PFSK-1 (cell line): ENCODE measurements around the gene EVC2.

ENCODE experiments used
- FOXP2 ChIP-seq: optimal IDR thresholded peaks from 2 replicates; pipeline ENCODE3; 2011; ENCODE audit warnings: borderline replicate concordance, control low read depth, inconsistent platforms; ENCODE audit not compliant: insufficient read depth; ENCODE audit errors: extremely low read length, extremely low read depth
- POLR2AphosphoS5 ChIP-seq: IDR thresholded peaks from 2 replicates; pipeline ENCODE4 v1.6.1; 2012; ENCODE audit warnings: low read depth, mild to moderate bottlenecking, control low read depth, low read length, moderate library complexity
- SIN3A ChIP-seq: IDR thresholded peaks from 2 replicates; pipeline ENCODE4 v1.6.1; 2012; ENCODE audit warnings: mild to moderate bottlenecking, low read length, moderate library complexity, borderline replicate concordance; ENCODE audit not compliant: insufficient read depth
- TAF1 ChIP-seq: IDR thresholded peaks from 2 replicates; pipeline ENCODE4 v1.6.1; 2012; ENCODE audit warnings: low read length, control low read depth, borderline replicate concordance; ENCODE audit not compliant: insufficient read depth
- TF ChIP-seq, protein P1 (sequence below), 2 experiments: IDR thresholded peaks; 2 replicates each; pipeline versions ENCODE4 v1.6.1 to v1.8.0; 2011 to 2012; ENCODE audit warnings: low read depth in 2 of 2, low read length in 2 of 2, control low read depth in 1 of 2, inconsistent platforms in 1 of 2, mild to moderate bottlenecking in 1 of 2, moderate library complexity in 1 of 2; ENCODE audit not compliant: insufficient read depth in 1 of 2

The EVC2 gene

GRCh38 chr4:5569451-5569850 is 138.9 kb downstream of the EVC2 start:
- TF ChIP-seq FOXP2, result no peak
- no peak for TF ChIP-seq TAF1
- TF ChIP-seq, protein P1, sequence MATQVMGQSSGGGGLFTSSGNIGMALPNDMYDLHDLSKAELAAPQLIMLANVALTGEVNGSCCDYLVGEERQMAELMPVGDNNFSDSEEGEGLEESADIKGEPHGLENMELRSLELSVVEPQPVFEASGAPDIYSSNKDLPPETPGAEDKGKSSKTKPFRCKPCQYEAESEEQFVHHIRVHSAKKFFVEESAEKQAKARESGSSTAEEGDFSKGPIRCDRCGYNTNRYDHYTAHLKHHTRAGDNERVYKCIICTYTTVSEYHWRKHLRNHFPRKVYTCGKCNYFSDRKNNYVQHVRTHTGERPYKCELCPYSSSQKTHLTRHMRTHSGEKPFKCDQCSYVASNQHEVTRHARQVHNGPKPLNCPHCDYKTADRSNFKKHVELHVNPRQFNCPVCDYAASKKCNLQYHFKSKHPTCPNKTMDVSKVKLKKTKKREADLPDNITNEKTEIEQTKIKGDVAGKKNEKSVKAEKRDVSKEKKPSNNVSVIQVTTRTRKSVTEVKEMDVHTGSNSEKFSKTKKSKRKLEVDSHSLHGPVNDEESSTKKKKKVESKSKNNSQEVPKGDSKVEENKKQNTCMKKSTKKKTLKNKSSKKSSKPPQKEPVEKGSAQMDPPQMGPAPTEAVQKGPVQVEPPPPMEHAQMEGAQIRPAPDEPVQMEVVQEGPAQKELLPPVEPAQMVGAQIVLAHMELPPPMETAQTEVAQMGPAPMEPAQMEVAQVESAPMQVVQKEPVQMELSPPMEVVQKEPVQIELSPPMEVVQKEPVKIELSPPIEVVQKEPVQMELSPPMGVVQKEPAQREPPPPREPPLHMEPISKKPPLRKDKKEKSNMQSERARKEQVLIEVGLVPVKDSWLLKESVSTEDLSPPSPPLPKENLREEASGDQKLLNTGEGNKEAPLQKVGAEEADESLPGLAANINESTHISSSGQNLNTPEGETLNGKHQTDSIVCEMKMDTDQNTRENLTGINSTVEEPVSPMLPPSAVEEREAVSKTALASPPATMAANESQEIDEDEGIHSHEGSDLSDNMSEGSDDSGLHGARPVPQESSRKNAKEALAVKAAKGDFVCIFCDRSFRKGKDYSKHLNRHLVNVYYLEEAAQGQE (IDR thresholded peaks at IDR 0.05; ENCODE audit: insufficient read depth in 1 of 2, low read depth in 2 of 2, low read length in 2 of 2), result no peak
- no peak for TF ChIP-seq SIN3A
- TF ChIP-seq POLR2AphosphoS5, result no peak

- no peak for TF ChIP-seq TAF1
- TF ChIP-seq FOXP2, result no peak
- TF ChIP-seq SIN3A, result no peak
Measured at GRCh38 chr4:5568931-5569330, 139.4 kb downstream of the EVC2 start.

DNA sequence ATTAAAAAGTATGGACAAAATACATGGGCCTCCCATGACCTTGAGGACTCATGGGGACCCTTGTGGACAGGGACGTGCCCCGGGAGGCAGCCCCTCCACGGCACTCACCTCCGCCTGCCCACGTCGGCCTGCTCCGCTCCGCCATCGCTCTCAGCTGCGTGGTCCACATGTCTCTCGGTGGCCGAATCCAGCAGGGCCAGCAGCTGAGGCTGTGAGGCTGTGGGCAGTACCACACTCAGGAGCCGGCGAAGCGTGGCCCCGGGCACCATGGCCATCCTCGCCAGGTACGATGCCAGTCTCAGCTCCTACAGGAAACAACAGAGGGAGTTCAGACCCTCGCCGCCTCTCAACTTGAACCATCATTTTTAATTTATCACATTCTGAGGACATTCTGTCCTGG is 140.0 kb downstream of the EVC2 start:
- no peak for TF ChIP-seq TAF1
- TF ChIP-seq SIN3A, result no peak
- TF ChIP-seq POLR2AphosphoS5, result no peak
- TF ChIP-seq FOXP2, result no peak

- TF ChIP-seq TAF1 (no peak), SIN3A (no peak), FOXP2 (no peak), POLR2AphosphoS5 (no peak)
- TF ChIP-seq, protein P1 (IDR thresholded peaks at IDR 0.05; ENCODE audit: insufficient read depth in 1 of 2, low read depth in 2 of 2, low read length in 2 of 2), result no peak
Measured at GRCh38 chr4:5566991-5567390, 141.4 kb downstream of the EVC2 start.

DNA sequence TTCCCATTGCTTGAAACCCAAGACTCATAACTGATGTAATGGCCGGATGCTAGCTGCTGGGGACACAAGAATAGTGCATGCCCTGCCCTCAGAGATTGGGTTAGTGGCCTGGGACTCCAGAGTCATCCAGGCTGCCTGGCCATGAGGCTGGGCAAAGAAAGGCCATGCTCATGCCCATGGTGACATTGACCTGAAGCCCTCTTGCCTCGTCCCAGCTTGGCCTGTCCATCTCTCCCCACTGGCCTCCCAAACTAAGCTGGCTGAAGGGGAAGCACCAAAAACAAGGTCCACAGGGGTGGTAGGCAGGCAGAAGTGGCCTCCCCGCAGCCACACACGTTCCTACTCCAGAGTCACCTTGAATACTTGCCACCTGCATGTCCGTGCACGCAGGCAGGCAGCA is 141.8 kb downstream of the EVC2 start:
- no peak for TF ChIP-seq TAF1
- no peak for TF ChIP-seq POLR2AphosphoS5
- no peak for TF ChIP-seq SIN3A
- TF ChIP-seq, protein P1 (IDR thresholded peaks at IDR 0.05; ENCODE audit: insufficient read depth in 1 of 2, low read depth in 2 of 2, low read length in 2 of 2), result no peak

DNA sequence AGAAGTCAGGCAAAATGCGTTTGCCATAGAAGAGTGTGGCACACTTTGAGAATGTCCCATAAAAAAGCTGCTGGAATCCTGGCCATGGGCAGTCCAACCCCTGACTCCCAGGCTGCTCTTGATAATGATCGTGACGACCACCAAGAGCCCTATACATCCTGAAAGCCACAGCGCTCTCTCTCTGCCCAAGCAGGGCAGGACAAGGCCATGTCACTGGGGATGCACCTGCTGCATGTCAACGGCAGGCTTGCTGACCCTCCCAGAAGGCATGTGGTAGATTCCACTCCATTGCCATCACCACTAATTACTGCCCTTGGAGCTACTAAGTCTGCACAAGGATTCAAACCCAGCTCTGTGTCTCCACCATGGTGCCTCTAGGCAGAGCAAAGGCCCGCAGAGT is 144.5 kb downstream of the EVC2 start:
- TF ChIP-seq FOXP2 (no peak), SIN3A (no peak), POLR2AphosphoS5 (no peak), TAF1 (no peak)
- TF ChIP-seq, protein P1 (IDR thresholded peaks at IDR 0.05; ENCODE audit: insufficient read depth in 1 of 2, low read depth in 2 of 2, low read length in 2 of 2), result no peak
